Ishikawa (cell line): ENCODE measurements around the gene COG3.

Experiments
- CEBPB ChIP-seq: IDR thresholded peaks from 2 replicates; pipeline ENCODE4 v1.6.1; 2012
- CREB1 ChIP-seq: IDR thresholded peaks from 2 replicates; pipeline ENCODE4 v1.6.1; 2012; ENCODE audit warnings: low read depth
- EGR1 ChIP-seq: IDR thresholded peaks from 2 replicates; pipeline ENCODE4 v1.6.1; 2012
- EP300 ChIP-seq: IDR thresholded peaks from 2 replicates; pipeline ENCODE4 v1.6.1; 2012; ENCODE audit warnings: borderline replicate concordance
- FOXM1 ChIP-seq: IDR thresholded peaks from 2 replicates; pipeline ENCODE4 v1.6.1; 2012; ENCODE audit warnings: low read depth, borderline replicate concordance
- MAX ChIP-seq: IDR thresholded peaks from 2 replicates; pipeline ENCODE4 v1.6.1; 2012
- NFIC ChIP-seq: IDR thresholded peaks from 2 replicates; pipeline ENCODE4 v1.6.1; 2012
- RAD21 ChIP-seq: IDR thresholded peaks from 2 replicates; pipeline ENCODE4 v1.6.1; 2012; ENCODE audit warnings: low read depth
- TAF1 ChIP-seq: IDR thresholded peaks from 2 replicates; pipeline ENCODE4 v1.6.1; 2012; ENCODE audit warnings: low read depth, mild to moderate bottlenecking
- TCF12 ChIP-seq: IDR thresholded peaks from 2 replicates; pipeline ENCODE4 v1.6.1; 2012; ENCODE audit warnings: low read depth
- TEAD4 ChIP-seq: IDR thresholded peaks from 2 replicates; pipeline ENCODE4 v1.6.1; 2012
- USF1 ChIP-seq: IDR thresholded peaks from 2 replicates; pipeline ENCODE4 v1.6.1; 2012
- YY1 ChIP-seq: IDR thresholded peaks from 2 replicates; pipeline ENCODE4 v1.6.1; 2012; ENCODE audit warnings: low read depth
- ZBTB7A ChIP-seq: IDR thresholded peaks from 2 replicates; pipeline ENCODE4 v1.6.1; 2012; ENCODE audit warnings: low read depth
- TF ChIP-seq, protein P1 (sequence below): IDR thresholded peaks from 2 replicates; pipeline ENCODE4 v1.6.1; 2012; ENCODE audit warnings: low read depth, mild to moderate bottlenecking

Gene COG3

DNA sequence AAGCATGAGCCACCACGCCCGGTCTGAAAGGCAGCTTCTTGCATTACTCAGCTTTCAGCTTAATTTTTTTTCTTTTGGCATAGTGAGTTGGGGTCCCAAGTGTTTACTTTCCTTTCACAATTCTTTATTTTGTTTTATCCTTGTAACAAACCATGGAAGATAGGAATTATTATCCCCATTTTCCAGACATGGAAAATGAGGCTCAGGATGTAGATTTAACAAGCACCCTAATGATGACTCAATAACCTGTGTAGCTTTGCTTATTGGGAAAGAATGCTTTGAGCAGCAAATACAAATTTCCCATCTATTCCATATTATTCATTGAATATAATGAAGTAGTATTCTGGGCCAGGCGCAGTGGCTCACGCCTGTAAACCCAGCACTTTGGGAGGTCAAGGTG, 13.5 kb upstream of the COG3 start:
- no peak for TF ChIP-seq USF1
- TF ChIP-seq NFIC, result no peak
- no peak for TF ChIP-seq CEBPB
- TF ChIP-seq MAX, result no peak
- TF ChIP-seq EP300, result no peak
- no peak for TF ChIP-seq TAF1
- TF ChIP-seq, protein P1, sequence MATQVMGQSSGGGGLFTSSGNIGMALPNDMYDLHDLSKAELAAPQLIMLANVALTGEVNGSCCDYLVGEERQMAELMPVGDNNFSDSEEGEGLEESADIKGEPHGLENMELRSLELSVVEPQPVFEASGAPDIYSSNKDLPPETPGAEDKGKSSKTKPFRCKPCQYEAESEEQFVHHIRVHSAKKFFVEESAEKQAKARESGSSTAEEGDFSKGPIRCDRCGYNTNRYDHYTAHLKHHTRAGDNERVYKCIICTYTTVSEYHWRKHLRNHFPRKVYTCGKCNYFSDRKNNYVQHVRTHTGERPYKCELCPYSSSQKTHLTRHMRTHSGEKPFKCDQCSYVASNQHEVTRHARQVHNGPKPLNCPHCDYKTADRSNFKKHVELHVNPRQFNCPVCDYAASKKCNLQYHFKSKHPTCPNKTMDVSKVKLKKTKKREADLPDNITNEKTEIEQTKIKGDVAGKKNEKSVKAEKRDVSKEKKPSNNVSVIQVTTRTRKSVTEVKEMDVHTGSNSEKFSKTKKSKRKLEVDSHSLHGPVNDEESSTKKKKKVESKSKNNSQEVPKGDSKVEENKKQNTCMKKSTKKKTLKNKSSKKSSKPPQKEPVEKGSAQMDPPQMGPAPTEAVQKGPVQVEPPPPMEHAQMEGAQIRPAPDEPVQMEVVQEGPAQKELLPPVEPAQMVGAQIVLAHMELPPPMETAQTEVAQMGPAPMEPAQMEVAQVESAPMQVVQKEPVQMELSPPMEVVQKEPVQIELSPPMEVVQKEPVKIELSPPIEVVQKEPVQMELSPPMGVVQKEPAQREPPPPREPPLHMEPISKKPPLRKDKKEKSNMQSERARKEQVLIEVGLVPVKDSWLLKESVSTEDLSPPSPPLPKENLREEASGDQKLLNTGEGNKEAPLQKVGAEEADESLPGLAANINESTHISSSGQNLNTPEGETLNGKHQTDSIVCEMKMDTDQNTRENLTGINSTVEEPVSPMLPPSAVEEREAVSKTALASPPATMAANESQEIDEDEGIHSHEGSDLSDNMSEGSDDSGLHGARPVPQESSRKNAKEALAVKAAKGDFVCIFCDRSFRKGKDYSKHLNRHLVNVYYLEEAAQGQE, result no peak
- no peak for TF ChIP-seq YY1
- no peak for TF ChIP-seq FOXM1
- TF ChIP-seq RAD21, result no peak
- TF ChIP-seq TCF12, result no peak
- TF ChIP-seq TEAD4, result no peak
- no peak for TF ChIP-seq ZBTB7A

DNA sequence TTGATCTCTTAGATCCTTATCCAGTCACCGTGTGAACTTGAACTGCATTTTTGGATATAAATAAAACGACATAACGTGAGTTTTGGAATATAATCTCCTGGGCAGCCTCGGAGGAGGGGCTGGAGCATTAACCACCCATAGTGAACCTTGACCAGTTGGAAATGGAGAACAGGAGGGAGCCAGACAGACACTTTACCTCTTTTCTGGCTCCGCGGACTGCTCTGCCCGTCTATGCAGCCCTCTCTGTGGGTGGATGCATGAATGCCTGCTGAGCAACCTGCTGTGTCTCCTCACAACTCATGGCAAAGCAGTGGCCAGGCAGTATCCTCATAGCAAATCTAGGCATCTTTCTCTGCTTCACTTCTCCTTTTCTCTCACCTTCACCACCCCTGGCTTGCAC, 10.5 kb upstream of the COG3 start:
- TF ChIP-seq MAX, result no peak
- no peak for TF ChIP-seq YY1
- no peak for TF ChIP-seq EP300
- TF ChIP-seq TEAD4, result no peak
- TF ChIP-seq RAD21, result no peak
- TF ChIP-seq TCF12, result no peak
- TF ChIP-seq EGR1, result no peak

- TF ChIP-seq CREB1 (no peak), EP300 (no peak), TAF1 (no peak), TEAD4 (no peak), YY1 (no peak), MAX (no peak), FOXM1 (no peak), ZBTB7A (no peak), NFIC (no peak), EGR1 (no peak), RAD21 (no peak), TCF12 (no peak), USF1 (no peak), CEBPB (no peak)
- TF ChIP-seq, protein P1, result no peak
Observed at GRCh38 chr13:45456196-45456972, 8.4 kb upstream of the COG3 start.

DNA sequence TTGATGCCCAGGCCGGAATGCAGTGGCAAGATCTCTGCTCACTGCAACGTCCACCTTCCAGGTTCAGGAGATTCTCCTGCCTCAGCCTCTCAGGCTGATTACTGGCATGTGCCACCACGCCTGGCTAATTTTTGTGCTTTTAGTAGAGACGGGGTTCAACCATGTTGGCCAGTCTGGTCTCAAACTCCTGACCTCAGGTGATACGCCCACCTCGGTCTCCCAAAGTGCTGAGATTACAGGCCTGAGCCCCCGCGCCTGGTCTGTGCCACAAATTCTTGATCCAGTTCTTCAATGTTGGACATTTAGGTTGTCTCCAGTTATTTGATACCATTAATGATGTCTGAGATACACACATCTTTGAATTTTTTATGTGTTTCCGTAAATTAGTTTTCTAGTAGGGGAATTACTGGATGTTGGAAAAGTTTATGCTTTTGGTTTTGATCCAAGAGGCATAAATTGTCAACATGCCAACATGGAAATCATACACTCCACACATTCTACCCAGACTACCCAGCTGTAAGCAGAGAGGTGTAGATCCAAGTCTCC, 525 bp upstream of the COG3 start:
- TF ChIP-seq TEAD4, result no peak
- TF ChIP-seq EP300, result no peak
- no peak for TF ChIP-seq ZBTB7A
- no peak for TF ChIP-seq FOXM1
- TF ChIP-seq CEBPB, result no peak
- TF ChIP-seq RAD21, result no peak
- TF ChIP-seq NFIC, result peak; percentile 30; the same call in 1 of the 2 replicates
- TF ChIP-seq, protein P1, result no peak
